GM19468 (cell line): Measurements from ENCODE around the gene ZNF470.

Experiments
- ATAC-seq: cut with Tn5 transposase; IDR thresholded peaks from one replicate; pipeline ENCODE4 v1.9.1; 2021; ENCODE audit warnings: mild to moderate bottlenecking, moderate library complexity, moderate number of reproducible peaks; ENCODE audit not compliant: unreplicated experiment; ENCODE audit errors: extremely low read depth

The ZNF470 gene

DNA sequence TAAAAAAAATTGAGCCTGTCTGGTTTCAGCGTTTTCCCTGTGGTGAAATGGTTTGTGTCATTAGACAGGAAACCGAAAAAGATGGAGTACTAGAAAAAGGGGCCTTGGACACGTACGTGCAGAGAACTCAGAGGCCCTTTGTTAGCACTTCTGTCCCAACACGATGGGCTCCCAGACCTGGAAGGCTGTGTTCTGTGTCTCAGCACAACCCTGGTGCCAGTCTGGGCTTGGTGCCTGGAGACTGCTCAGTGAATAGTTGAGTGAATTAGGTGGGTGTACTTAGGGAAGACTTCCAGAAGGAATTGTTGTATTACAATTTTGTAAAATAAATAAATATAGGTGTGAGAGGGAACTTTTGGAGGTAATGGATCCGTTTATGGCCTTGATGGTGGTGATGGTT lies 36.6 kb downstream of the ZNF470 start:
- ATAC-seq: no peak

DNA sequence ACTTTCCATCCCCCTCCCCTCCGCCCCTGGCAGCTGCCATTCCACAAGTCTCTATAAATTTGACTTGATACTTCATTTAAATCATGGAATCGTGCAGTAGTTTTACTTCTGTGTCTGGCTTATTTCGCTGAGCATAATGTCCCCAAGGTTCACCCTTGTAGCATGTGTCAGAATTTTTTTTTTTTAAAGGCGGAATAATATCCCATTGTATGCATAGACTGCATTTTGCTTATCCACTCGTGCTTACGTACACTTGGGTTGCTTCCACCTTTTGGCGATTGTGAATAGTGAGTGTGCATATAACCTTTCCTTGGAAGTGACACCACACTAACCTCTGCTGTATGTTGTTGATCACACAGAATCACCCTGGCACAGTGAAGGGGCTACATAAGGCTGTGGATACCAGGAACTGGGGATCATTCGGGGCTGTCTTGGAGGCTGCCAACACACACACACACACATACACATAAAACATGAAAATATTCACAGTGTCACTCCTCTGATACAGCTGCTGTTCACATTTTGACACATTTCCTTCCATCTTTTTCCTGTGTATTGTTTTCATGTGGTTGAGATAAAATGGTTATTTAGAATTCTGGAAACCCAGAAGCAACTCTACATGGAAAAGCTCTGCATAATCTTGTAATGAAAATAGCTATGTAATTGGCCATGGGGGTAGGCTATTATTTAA lies 41.2 kb downstream of the ZNF470 start:
- ATAC-seq: no peak

DNA sequence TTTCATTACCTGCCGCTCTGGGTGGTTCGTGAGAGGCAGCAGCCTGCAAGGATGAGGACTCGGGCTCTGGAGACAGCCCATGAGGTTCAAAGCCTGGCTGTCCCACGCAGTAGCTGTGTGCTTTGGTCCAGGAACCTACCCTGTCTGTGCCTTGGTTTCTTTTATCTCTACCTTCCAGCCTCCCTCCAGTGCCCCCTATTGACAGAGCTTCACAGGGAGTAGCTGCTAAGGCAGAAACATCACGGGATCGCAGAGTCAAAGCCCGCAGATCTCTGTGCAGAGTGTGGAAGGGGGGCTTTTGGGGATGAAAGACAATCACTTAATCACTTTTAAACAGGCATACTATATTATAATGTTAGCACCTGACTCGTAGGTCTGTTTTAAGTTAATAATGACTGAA lies 44.0 kb downstream of the ZNF470 start:
- no peak for ATAC-seq

DNA sequence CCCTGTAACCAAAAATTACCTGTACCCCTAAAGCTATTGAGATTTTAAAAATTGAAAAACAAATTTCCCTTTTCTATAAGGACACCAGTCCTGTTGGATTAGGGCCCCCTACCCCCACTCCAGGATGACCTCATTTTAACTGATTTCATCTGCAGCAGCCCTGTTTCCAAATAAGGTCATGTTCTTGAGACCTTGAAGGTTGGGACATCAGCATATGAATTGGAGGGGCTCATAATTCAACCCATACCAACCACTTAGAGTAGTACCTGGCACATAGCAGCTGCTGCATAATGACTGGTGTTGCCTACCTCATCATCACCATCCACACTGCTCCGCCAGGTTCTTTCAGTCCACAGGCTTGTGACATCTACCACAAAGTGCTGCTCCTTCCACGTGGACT lies 45.5 kb downstream of the ZNF470 start:
- ATAC-seq: no peak

DNA sequence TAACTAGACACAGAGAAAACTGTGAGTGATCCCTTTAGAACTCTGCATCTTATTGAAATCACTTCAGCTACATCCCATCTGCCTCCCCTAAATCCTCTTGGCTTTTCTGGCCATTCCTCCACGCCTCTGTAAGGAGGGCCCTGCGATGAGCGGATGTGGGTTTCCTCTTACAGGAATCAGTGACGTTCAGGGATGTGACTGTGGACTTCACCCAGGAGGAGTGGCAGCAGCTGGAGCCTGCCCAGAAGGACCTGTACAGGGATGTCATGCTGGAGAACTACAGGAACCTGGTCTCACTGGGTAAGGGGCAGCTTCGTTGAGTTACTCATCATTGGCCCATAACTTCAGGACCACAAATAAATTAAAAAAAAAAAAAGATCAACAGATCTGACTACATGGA lies 46.4 kb downstream of the ZNF470 start:
- ATAC-seq: no peak

DNA sequence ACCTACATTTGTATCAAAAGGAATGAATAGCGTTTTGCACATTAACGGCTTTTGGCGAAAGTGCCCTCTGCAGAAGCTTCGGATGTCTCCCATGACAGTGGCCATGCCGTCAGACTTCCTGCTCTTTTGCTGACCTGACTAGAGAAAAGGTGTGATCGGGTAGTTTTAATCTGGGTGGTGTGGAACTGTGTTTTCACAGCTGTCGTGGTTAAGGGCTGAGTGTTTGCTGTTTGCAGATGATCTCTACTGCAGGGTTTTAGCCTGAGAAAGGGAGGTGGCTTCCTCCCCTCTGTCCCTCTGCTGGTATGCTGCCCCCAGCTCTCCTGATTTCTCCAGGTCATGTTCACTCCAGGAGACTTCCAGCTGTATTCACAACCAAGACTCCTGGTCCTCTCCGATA lies 50.3 kb downstream of the ZNF470 start:
- ATAC-seq: no peak

DNA sequence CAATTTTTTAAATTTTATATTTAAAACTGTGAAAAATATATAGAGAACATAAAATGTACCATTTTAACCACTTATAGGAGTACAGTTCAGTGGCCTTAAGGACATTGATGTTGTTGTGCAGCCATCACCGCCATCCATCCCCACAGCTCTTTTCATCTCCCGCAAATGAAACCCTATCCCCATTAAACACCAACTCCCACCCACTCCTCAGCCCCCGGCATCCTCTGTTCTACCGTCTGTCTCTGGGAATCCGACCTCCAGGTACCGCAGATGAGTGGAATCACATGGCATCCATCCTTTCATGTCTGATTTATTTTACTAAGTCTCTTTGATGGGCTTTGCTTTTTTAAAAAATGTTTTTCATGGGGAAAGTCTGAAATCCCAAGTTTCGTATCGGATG lies 51.9 kb downstream of the ZNF470 start:
- ATAC-seq: no peak

DNA sequence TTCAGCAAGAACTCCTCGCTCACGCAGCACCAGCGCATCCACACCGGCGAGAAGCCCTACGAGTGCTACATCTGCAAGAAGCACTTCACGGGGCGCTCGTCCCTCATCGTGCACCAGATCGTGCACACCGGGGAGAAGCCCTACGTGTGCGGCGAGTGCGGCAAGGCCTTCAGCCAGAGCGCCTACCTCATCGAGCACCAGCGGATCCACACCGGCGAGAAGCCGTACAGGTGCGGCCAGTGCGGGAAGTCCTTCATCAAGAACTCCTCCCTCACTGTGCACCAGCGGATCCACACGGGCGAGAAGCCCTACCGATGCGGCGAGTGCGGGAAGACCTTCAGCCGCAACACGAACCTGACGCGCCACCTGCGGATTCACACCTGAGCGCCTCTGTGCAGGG lies 55.1 kb downstream of the ZNF470 start:
- no peak for ATAC-seq

DNA sequence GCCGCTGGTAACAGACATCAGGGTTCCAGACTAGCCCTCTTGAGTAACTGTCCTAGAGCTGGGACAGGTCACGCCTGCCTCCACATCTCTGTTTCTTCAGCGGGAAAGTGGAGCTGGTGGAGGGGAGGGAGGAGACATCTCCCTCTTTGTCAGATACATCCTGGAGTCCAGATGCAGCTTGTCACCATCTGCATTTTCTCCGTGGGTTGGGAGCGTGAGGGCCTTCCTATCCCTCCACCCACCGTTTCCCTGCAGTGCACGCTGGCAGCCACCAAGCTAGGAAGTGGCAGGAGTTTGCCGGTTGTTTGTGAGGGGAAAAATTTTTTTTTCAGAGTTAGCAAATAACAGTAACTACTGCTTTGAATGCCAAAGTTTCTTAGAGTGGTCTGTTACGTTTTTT lies 55.7 kb downstream of the ZNF470 start:
- no peak for ATAC-seq

DNA sequence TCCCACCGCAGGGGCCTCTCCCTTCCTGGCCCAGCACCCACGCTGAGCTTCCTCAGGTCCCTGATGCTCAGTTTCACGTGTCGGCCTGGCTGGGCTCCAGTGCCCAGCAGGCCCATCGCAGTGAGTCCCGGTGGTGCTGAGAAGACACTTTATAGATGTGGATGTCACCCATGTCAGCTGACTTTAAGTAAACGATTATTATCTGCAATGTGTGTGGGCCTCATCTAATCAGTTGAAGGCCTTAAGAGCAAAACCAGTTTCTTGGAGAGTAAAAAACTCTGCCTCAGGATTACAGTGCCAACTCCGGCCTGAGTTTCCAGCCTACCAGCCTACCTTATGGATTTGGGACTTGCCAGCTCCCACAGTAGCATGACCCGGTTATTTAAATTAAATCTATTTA lies 58.4 kb downstream of the ZNF470 start:
- no peak for ATAC-seq

DNA sequence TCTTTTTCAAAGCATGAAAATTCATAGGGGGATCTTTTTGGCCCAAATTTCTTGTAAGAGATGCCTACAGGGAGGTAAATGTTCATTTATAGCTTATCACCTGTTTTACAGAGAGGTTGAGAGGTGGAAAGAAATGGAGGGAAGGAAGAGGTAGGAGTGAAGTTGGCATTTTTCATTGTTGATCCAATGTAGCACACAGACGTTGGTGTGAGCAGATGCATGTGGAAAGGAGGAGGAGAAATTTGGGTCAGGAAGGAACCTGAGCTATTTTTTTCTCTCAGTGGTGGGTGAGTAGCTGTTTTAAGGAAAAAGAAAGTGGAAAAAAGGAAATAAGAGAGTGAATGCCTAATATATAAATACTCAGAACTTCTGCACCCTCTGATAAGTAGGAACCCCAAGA lies 65.8 kb downstream of the ZNF470 start:
- ATAC-seq: no peak

DNA sequence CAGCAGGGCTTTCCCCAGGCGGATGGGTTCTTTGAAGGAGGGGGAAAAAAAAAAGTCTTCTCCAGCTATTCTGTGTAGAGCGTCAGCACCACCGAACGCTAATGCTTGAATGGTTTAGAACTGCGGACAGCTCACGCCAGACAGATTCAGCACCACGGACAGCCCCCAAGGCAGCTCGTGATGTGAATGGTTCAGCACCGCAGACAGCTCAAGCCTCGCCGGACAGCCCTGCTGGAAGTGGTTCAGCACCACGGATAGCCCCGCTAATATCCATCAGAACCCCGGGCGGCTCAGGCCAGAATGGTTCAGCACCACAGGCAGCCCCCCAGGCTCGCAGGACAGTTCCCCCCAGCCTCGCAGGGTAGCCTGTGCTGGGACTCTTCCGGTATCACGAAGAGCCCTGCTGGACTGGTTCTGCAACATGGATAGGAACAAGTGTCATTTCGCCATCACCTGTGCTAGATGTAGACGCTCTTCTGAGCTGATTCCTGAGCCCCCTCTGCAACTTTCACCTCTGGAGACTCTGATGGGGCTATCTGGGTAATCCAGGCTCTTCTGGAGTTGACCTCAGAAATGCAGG lies 70.8 kb downstream of the ZNF470 start:
- ATAC-seq: no peak
